HG02938 (cell line): Measurements from ENCODE around the gene CSF2.
"Not testable (repeated sequence)": the region's sequence is repeated elsewhere in the genome, so short reads cannot be mapped to it uniquely, and the experiment has no call there.

ENCODE experiments used
- ATAC-seq: cut with Tn5 transposase; IDR thresholded peaks from one replicate; pipeline ENCODE4 v1.9.1; 2021; ENCODE audit warnings: mild to moderate bottlenecking, moderate library complexity; ENCODE audit not compliant: unreplicated experiment

CSF2 gene

DNA sequence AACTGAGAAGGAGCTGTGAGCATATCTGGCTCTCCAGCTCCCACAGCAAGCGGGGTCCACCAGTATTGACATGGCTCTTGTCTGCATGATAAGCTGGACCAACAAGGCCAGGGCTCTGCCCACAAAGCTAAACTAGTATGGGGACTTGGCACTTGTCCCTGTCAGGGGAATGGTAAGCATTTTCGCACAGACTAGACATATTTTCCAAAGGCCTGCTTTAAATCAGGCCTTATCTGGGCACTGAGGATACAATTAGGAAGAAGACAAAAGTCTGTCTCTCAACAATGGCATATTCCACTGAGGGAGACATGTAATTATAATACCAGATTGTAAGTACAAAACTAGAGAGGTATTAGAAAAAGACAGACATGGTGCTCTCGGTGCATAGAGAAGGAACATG lies 32.1 kb downstream of the CSF2 start:
- ATAC-seq: no peak

- not testable (repeated sequence) for ATAC-seq
Measured at GRCh38 chr5:132108495-132108894, 34.9 kb downstream of the CSF2 start.

DNA sequence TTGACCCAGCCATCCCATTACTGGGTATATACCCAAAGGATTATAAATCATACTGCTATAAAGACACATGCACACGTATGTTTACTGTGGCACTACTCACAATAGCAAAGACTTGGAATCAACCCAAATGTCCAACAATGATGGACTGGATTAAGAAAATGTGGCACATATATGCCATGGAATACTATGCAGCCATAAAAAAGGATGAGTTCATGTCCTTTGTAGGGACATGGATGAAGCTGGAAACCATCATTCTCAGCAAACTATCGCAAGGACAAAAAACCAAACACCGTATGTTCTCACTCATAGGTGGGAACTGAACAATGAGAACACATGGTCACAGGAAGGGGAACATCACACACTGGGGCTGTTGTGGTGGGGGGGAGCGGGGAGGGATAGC lies 35.4 kb downstream of the CSF2 start:
- not testable (repeated sequence) for ATAC-seq

GRCh38 chr5:132109494-132110053 lies 36.0 kb downstream of the CSF2 start:
- ATAC-seq: no peak

- no peak for ATAC-seq
Measured at GRCh38 chr5:132110195-132110594, 36.6 kb downstream of the CSF2 start.

DNA sequence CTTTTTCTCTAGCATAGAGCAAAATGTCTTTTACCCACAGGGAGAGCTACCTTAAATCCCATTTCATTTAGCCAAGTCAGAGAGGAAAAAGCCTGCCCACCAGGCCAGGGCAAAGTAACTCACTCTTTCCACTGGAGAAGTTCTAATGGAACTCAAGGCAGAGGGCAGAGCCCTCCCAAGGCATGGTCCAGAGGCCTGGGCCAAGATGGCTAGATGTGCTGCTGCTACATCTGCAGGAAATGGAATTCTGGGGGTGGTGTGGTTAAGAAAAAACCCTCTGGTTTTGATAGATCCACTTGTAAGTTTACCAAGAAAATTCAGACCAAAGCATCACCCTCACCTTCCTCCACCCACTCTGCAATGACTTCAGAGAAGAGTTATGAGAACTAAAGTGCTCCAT lies 37.3 kb downstream of the CSF2 start:
- no peak for ATAC-seq

- ATAC-seq: no peak
Measured at GRCh38 chr5:132112111-132112510, 38.5 kb downstream of the CSF2 start.

DNA sequence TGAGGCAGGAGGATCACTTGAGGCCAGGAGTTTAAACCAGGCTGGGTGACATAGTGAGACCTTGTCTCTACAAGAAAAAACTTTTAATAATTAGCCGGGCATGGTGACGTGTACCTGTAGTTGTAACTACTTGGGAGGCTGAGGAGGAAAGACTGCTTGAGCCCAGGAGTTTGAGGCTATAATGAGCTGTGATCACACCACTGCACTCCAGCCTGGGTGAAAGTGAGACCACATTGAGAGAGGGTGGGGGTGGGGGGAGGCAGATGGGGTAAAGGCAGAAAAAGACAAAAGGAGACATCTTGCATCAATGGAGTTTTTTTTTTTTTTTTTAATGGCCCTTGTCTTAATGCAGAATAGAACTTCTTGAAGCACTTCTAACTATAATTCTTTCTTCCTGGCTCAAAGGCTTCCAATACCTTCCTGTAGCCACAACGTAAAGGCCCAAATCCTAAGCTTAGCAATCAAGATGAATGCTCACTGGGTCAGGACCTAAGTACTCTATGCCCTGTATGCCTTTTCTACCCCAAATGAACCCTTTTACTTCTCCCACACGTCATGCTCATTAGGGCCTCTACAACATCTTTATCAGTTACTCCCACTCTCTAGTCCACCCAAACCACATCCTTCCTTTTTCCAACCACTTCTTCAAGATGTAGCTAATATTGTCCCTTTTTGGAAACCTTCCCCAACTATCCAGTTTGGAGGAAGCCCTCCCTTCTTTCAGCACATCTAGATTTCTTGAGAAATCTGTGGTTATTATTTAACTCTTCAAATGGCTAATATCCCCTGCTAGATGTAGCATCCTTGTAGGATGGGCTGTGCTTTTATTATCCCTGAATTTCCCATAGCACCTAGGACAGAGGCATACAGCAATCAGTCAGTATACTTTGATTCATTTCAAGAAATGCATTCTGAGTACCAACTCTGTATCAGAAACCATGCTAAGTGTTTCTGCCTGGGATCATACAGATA lies 40.8 kb downstream of the CSF2 start:
- ATAC-seq: no peak

- ATAC-seq: no peak
Measured at GRCh38 chr5:132115375-132115774, 41.8 kb downstream of the CSF2 start.

GRCh38 chr5:132116072-132116471 lies 42.5 kb downstream of the CSF2 start:
- ATAC-seq: no peak

DNA sequence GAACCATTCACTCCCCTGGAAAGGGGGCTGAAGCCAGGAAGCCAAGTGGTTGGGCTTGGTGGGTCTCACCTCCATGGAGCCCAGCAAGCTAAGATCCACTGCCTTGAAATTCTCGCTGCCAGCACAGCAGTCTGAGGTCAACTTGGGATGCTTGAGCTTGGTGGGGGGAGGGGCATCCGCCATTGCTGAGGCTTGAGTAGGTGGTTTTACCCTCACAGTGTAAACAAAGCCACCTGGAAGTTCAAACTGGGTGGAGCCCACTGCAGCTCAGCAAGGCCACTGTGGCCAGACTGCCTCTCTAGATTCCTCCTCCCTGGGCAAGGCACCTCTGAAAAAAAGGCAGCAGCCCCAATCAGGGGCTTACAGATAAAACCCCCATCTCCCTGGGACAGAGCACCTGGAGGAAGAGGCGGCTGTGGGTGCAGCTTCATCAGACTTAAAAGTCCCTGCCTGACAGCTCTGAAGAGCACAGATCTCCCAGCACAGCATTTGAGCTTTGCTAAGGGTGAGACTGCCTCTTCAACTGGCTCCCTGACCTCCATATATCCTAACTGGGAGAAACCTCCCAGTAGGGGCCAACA lies 43.4 kb downstream of the CSF2 start:
- not testable (repeated sequence) for ATAC-seq

DNA sequence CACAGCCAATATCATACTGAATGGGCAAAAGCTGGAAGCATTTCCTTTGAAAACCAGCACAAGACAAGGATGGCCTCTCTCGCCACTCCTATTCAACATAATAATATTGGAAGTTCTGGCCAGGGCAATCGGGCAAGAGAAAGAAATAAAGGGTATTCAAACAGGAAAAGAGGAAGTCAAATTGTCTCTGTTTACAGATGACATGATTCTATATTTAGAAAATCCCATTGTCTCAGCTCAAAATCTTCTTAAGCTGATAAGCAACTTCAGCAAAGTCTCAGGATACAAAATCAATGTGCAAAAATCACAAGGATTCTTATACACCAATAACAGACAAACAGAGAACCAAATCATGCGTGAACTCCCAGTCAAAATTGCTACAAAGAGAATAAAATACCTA lies 47.1 kb downstream of the CSF2 start:
- ATAC-seq: not testable (repeated sequence)

DNA sequence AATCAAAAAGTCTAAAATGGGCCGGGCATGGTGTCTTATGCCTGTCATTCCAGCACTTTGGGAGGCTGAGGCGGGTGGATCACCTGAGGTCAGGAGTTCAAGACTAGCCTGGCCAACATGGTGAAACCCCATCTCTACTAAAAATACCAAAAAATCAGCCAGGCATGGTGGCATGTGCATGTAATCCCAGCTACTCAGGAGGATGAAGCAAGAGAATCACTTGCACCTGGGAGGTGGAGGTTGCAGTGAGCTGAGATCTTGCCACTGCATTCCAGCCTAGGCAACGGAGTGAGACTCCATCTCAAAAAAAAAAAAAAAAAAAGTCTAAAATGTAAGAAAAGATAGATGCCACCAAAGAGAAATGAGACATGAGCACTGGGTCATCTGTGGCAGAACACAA lies 49.4 kb downstream of the CSF2 start:
- ATAC-seq: not testable (repeated sequence)

DNA sequence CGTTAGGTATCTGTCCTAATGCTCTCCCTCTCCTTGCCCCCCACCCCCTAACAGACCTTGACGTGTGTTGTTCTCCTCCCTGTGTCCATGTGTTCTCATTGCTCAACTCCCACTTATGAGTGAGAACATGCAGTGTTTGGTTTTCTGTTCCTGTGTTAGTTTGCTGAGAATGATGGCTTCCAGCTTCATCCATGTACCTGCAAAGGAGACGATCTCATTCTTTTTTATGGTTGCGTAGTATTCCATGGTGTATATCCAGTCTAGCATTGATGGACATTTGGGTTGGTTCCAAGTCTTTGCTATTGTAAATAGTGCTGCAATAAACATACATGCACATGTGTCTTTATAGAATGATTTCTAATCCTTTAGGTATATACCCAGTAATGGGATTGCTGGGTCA lies 50.0 kb downstream of the CSF2 start:
- ATAC-seq: not testable (repeated sequence)
